A549 (cell line): ENCODE results near the gene LETM1. TPM values are rescaled to one million over a fixed set of nuclear protein-coding genes. Genes with fewer than 3 reads are reported as not detected.
A peak's percentile ranks its signal among the peaks of the same experiment; 100 is the strongest.

ENCODE experiments used
- ATAC-seq, 2 experiments: fragments of 200-7000 bp in 1 of 2; fragments of >200 bp in 1 of 2; cut with Nextera tagmentation in 1 of 2; cut with Tn5 transposase in 1 of 2; 3 replicates each; pipeline versions ENCODE4 v1.8.0 to v1.9.1; 2018 to 2020; ENCODE audit warnings: mild to moderate bottlenecking in 1 of 2, moderate library complexity in 1 of 2
- CTCF ChIA-PET: fragments of 300-600 bp; sonication (Branson Sonifier 250); formaldehyde crosslinking; extraction: SDS; loops from one replicate; lab custom pipeline; 2021; ENCODE audit warnings: antibody characterized with exemption, inconsistent platforms; lab: Yijun Ruan, JAX
- POLR2A ChIA-PET: fragments of 350-600 bp; formaldehyde crosslinking; extraction: SDS; loops from one replicate; lab custom pipeline; 2021; ENCODE audit warnings: antibody characterized with exemption, inconsistent platforms; lab: Yijun Ruan, JAX
- DNase-seq, 2 experiments: peaks; one replicate each; pipeline versions ENCODE4 v3.0.0 to v3.0.0-alpha.2; 2011 to 2016; ENCODE audit warnings: low read depth in 1 of 2, low spot score in 1 of 2
- FAIRE-seq: peaks from 2 replicates; lab custom pipeline; 2011; peaks lifted over from hg19 to GRCh38; lab: Jason Lieb, UNC
- H3K27ac ChIP-seq, 2 experiments: fragments of >200 bp; sonication (Bioruptor Twin); formaldehyde crosslinking; 3 replicates each; pipeline ENCODE4 v1.5.1; 2016 to 2017
- H3K4me1 ChIP-seq: fragments of >200 bp; sonication (Bioruptor Twin); formaldehyde crosslinking; 3 replicates; pipeline ENCODE4 v1.6.1; 2016
- H3K4me2 ChIP-seq: fragments of >200 bp; sonication (Bioruptor Twin); formaldehyde crosslinking; 3 replicates; pipeline ENCODE4 v1.6.1; 2016
- H3K4me3 ChIP-seq: fragments of >200 bp; sonication (Bioruptor Twin); formaldehyde crosslinking; 3 replicates; pipeline ENCODE4 v1.5.1; 2016
- H3K9me3 ChIP-seq: fragments of >200 bp; sonication (Bioruptor Twin); formaldehyde crosslinking; 3 replicates; pipeline ENCODE4 v1.6.1; 2016
- BCL3 ChIP-seq: fragments of >200 bp; sonication (Bioruptor Twin); formaldehyde crosslinking; IDR thresholded peaks from 3 replicates; pipeline ENCODE4 v1.6.1; 2016
- BHLHE40 ChIP-seq: IDR thresholded peaks from 2 replicates; pipeline ENCODE4 v1.6.1; 2012; ENCODE audit warnings: low read depth, low read length, inconsistent platforms
- CHD2 ChIP-seq: fragments of 150-350 bp; IDR thresholded peaks from 2 replicates; pipeline ENCODE4 v1.6.1; 2014; ENCODE audit warnings: low read length; ENCODE audit not compliant: partially characterized antibody
- E2F6 ChIP-seq: IDR thresholded peaks from 2 replicates; pipeline ENCODE4 v1.6.1; 2012; ENCODE audit warnings: low read depth, borderline replicate concordance
- EHMT2 ChIP-seq: fragments of 200-600 bp; sonication (generic); IDR thresholded peaks from 2 replicates; pipeline ENCODE4 v1.6.1; 2016; ENCODE audit warnings: antibody characterized with exemption, low read depth, mild to moderate bottlenecking, moderate library complexity
- EP300 ChIP-seq, 2 experiments: fragments of >200 bp; sonication (Bioruptor Twin); formaldehyde crosslinking; IDR thresholded peaks; 2 replicates in 1 of 2; 3 replicates in 1 of 2; pipeline ENCODE4 v1.6.1; 2016 to 2017
- FOSL2 ChIP-seq, 2 experiments: fragments of 450-650 bp in 1 of 2; fragments of >200 bp in 1 of 2; sonication (Bioruptor Twin) in 1 of 2; formaldehyde crosslinking; IDR thresholded peaks; 2 replicates each; pipeline versions ENCODE4 v1.5.0 to v1.6.1; 2016 to 2020; ENCODE audit warnings: mild to moderate bottlenecking in 1 of 2, moderate library complexity in 1 of 2
- HDAC2 ChIP-seq: fragments of 200-600 bp; sonication (generic); IDR thresholded peaks from 2 replicates; pipeline ENCODE4 v1.6.1; 2016
- HOXB5 ChIP-seq: fragments of 250-450 bp; sonication (Bioruptor Pico); IDR thresholded peaks from 2 replicates; pipeline ENCODE4 v1.5.0; 2020; ENCODE audit warnings: mild to moderate bottlenecking, moderate library complexity
- JUN ChIP-seq, 2 experiments: fragments of >200 bp; sonication (Bioruptor Twin); formaldehyde crosslinking; IDR thresholded peaks; 2 replicates in 1 of 2; 3 replicates in 1 of 2; pipeline ENCODE4 v1.6.1; 2016 to 2017
- JUNB ChIP-seq: fragments of >200 bp; sonication (Bioruptor Twin); formaldehyde crosslinking; IDR thresholded peaks from 2 replicates; pipeline ENCODE4 v1.6.1; 2016
- KDM5A ChIP-seq: fragments of 200-600 bp; sonication (generic); IDR thresholded peaks from 2 replicates; pipeline ENCODE4 v1.6.1; 2016; ENCODE audit warnings: antibody characterized with exemption, mild to moderate bottlenecking
- MAZ ChIP-seq: fragments of 150-350 bp; IDR thresholded peaks from 2 replicates; pipeline ENCODE4 v1.6.1; 2014; ENCODE audit warnings: antibody characterized with exemption, low read depth, low read length, borderline replicate concordance
- MYC ChIP-seq: IDR thresholded peaks from 2 replicates; pipeline ENCODE4 v1.6.1; 2012; ENCODE audit warnings: mild to moderate bottlenecking, inconsistent platforms, low read length, improper control_type of control experiment, borderline replicate concordance
- POLR2A ChIP-seq: IDR thresholded peaks from 2 replicates; pipeline ENCODE4 v1.6.1; 2012; ENCODE audit warnings: mild to moderate bottlenecking, low read length
- POLR2AphosphoS2 ChIP-seq: conservative IDR thresholded peaks from 2 replicates; pipeline ENCODE4 v1.6.1; 2012; ENCODE audit warnings: low read length, improper control_type of control experiment, inconsistent platforms
- RAD21 ChIP-seq, 2 experiments: fragments of >200 bp in 1 of 2; sonication (Bioruptor Twin) in 1 of 2; formaldehyde crosslinking in 1 of 2; IDR thresholded peaks in 1 of 2; conservative IDR thresholded peaks in 1 of 2; 2 replicates in 1 of 2; 3 replicates in 1 of 2; pipeline ENCODE4 v1.6.1; 2012 to 2018; ENCODE audit warnings: inconsistent platforms in 1 of 2
- RARB ChIP-seq: fragments of 250-450 bp; sonication (Bioruptor Pico); IDR thresholded peaks from 2 replicates; pipeline ENCODE4 v1.8.0; 2021; ENCODE audit warnings: mild to moderate bottlenecking, moderate library complexity
- RCOR1 ChIP-seq: fragments of 150-350 bp; IDR thresholded peaks from 2 replicates; pipeline ENCODE4 v1.6.1; 2014; ENCODE audit warnings: antibody characterized with exemption, low read length, low read depth
- RFX5 ChIP-seq: fragments of 450-650 bp; IDR thresholded peaks from 2 replicates; pipeline ENCODE4 v1.7.1; 2014; ENCODE audit warnings: antibody characterized with exemption, mild to moderate bottlenecking, moderate library complexity
- SREBF2 ChIP-seq: fragments of 450-650 bp; IDR thresholded peaks from 2 replicates; pipeline ENCODE4 v1.6.1; 2014; ENCODE audit warnings: mild to moderate bottlenecking, moderate library complexity
- TP53 ChIP-seq: fragments of 250-450 bp; sonication (Bioruptor Pico); IDR thresholded peaks from 2 replicates; pipeline ENCODE4 v1.5.0; 2021; ENCODE audit warnings: mild to moderate bottlenecking, moderate library complexity
- ZSCAN20 ChIP-seq: fragments of 250-450 bp; sonication (Bioruptor Pico); IDR thresholded peaks from 2 replicates; pipeline ENCODE4 v1.8.0; 2022; ENCODE audit warnings: mild to moderate bottlenecking, moderate library complexity
- WGBS: methylation state at CpG from one replicate; pipeline ENCODE4 v1.1.6; 2017; ENCODE audit errors: missing lambda C conversion rate; 5-methylcytosine and 5-hydroxymethylcytosine counted together
- polyA plus RNA-seq, 4 experiments: library from polyadenylated mRNA; depleted of rRNA in 3 of 4; stranded (reverse); fragments of >200 nt; fragmentation: RNase III in 1 of 4; extraction: RNeasy Plus Mini Kit Qiagen cat#74134 plus additional on column Dnase treatment in 1 of 4; gene quantifications; 2 replicates in 3 of 4; 3 replicates in 1 of 4; pipeline ENCODE4 v1.2.3, GENCODE V29; 2011 to 2017
- TF ChIP-seq, protein P1 (sequence below): fragments of 250-450 bp; sonication (Bioruptor Pico); IDR thresholded peaks from 2 replicates; pipeline ENCODE4 v1.5.0; 2021; ENCODE audit warnings: mild to moderate bottlenecking, moderate library complexity, borderline replicate concordance
- TF ChIP-seq, protein P2 (sequence below): IDR thresholded peaks from 2 replicates; pipeline ENCODE4 v1.6.1; 2012

LETM1 gene
- polyA plus RNA-seq, 2 of the 4 experiments (the other 2 are of a cell fraction): 18.6 to 29.6 TPM

DNA sequence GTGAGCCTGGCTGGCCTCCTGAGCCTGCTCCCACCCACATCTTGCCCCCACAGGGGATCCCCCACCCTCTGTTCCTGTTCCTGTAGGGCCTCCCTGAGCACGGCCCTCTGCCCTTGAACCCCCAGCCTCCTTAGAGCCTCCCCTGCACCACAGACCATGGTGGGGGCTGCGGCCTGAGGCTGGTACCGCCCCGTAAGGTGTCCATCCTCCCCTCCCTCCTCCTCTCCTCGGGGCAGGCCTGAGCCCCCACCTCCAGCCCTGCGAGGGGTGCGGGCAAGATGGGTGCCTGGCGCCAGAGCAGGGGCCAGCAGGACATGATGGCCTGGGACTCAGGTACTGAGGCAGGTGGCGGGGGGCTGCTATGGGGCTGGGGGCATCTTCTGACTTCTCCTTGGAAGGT lies 91.3 kb downstream of the LETM1 start:
- Histone ChIP-seq H3K9me3 (no peaks in the 10 kb centered on the region), H3K4me3 (no peak overlapping the region), H3K27ac (peak overlapping the region in 1 of 2 experiments; percentile 100; a peak in 4 of 6 replicates), H3K4me1 (peaks cover 43% of the 10 kb centered on the region), H3K4me2 (no peak overlapping the region)
- DNase-seq (no peak), ATAC-seq (no peak), FAIRE-seq (no peak)
- 93% methylated on average over 3 of the region's 9 CpGs for WGBS
- POLR2A ChIA-PET: no interaction called here
- no peak for TF ChIP-seq ZSCAN20 (CRISPR knock-in tag)
- TF ChIP-seq RARB (CRISPR knock-in tag): no peak
- TF ChIP-seq, protein P1, sequence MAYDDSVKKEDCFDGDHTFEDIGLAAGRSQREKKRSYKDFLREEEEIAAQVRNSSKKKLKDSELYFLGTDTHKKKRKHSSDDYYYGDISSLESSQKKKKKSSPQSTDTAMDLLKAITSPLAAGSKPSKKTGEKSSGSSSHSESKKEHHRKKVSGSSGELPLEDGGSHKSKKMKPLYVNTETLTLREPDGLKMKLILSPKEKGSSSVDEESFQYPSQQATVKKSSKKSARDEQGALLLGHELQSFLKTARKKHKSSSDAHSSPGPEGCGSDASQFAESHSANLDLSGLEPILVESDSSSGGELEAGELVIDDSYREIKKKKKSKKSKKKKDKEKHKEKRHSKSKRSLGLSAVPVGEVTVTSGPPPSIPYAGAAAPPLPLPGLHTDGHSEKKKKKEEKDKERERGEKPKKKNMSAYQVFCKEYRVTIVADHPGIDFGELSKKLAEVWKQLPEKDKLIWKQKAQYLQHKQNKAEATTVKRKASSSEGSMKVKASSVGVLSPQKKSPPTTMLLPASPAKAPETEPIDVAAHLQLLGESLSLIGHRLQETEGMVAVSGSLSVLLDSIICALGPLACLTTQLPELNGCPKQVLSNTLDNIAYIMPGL (CRISPR knock-in tag): no peak
- no peak for TF ChIP-seq RAD21 (conservative IDR thresholded peaks at IDR 0.05 in 1 of 2, IDR thresholded peaks at IDR 0.05 in 1 of 2)
- TF ChIP-seq KDM5A: no peak
- TF ChIP-seq CHD2: no peak
- TF ChIP-seq HOXB5 (CRISPR knock-in tag): no peak
- no peak for TF ChIP-seq E2F6
- TF ChIP-seq POLR2A: no peak
- TF ChIP-seq TP53 (CRISPR knock-in tag): no peak
- no peak for TF ChIP-seq BHLHE40
- TF ChIP-seq EP300 (IDR thresholded peaks at IDR 0.05): no peak
- CTCF ChIA-PET: interaction anchor here (0.7 to 2.8 kb wide), 5 partner anchors 10 to 44 kb away, joined by 3 to 8 read pairs (median 6); no protein-coding TSS in a partner anchor

DNA sequence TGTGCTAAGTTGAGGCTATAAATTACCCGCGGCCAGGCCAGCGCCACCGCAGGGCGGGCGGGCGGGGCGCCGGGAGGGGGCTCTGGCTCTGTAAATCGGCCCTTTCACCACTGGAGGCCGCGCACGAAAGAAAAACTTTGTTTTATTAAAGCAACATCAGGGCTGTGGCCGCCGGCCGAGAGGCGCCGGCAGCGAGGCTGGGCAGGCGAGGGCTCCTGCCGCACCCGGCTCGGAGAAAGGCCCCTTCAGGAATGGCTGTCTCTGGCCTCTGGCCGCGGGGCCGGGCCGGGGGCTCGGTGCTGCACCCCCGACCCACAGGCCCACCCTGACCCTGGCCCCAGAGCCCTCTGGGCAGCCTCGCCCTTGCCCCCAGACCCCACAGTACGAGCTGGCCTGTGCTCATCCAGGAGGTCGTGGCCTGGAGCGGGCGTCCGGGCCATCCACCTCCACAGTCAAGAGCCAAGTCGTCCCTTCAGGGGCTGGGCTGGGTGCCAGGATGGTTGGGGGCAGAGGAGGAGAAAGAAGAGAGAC lies 92.3 kb downstream of the LETM1 start:
- no peak overlapping the region for H3K4me3 ChIP-seq
- DNase-seq (no peak), FAIRE-seq (no peak), ATAC-seq (no peak)
- POLR2A ChIA-PET: no interaction called here
- H3K4me2 ChIP-seq: no peak overlapping the region
- CTCF ChIA-PET: no interaction called here
- H3K9me3 ChIP-seq: no peaks in the 10 kb centered on the region
- 73% methylated on average over 11 of the region's 36 CpGs for WGBS
- H3K4me1 ChIP-seq: peaks cover 40% of the 10 kb centered on the region
- no peak for TF ChIP-seq HDAC2
- no peak for TF ChIP-seq RFX5
- H3K27ac ChIP-seq: peak overlapping the region in 1 of 2 experiments; percentile 63; a peak in 2 of 6 replicates

GRCh38 chr4:1763070-1763549 lies 92.8 kb downstream of the LETM1 start:
- POLR2A ChIA-PET: no interaction called here
- FAIRE-seq (no peak), DNase-seq (no peak), ATAC-seq (no peak)
- 87% methylated on average over 3 of the region's 31 CpGs for WGBS
- Histone ChIP-seq H3K4me3 (no peak overlapping the region), H3K9me3 (no peaks in the 10 kb centered on the region), H3K4me1 (peaks cover 38% of the 10 kb centered on the region), H3K27ac (peak overlapping the region in 1 of 2 experiments; percentile 63; a peak in 2 of 6 replicates), H3K4me2 (no peak overlapping the region)
- no peak for TF ChIP-seq POLR2AphosphoS2
- no peak for TF ChIP-seq SREBF2
- TF ChIP-seq POLR2A: no peak
- TF ChIP-seq E2F6: no peak
- no peak for TF ChIP-seq JUN (IDR thresholded peaks at IDR 0.05)
- no peak for TF ChIP-seq FOSL2 (IDR thresholded peaks at IDR 0.05)
- no peak for TF ChIP-seq FOSL2 (CRISPR knock-in tag; IDR thresholded peaks at IDR 0.05)
- TF ChIP-seq, protein P2, sequence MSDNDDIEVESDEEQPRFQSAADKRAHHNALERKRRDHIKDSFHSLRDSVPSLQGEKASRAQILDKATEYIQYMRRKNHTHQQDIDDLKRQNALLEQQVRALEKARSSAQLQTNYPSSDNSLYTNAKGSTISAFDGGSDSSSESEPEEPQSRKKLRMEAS: no peak
- TF ChIP-seq RCOR1: no peak
- no peak for TF ChIP-seq EHMT2
- no peak for TF ChIP-seq JUNB
- TF ChIP-seq BCL3: no peak
- TF ChIP-seq MAZ: no peak
- TF ChIP-seq MYC: no peak
- CTCF ChIA-PET: no interaction called here
